DND-41 (cell line): ENCODE data around the gene KRTAP10-7.
"Not testable (repeated sequence)": the region's sequence is repeated elsewhere in the genome, so short reads cannot be mapped to it uniquely, and the experiment has no call there.

Source experiments
- ATAC-seq: fragments of 200-7000 bp; cut with Tn5 transposase; 3 replicates; pipeline ENCODE4 v1.9.1; 2021; ENCODE audit warnings: low read depth; ENCODE audit not compliant: insufficient read depth
- DNase-seq: peaks from one replicate; pipeline ENCODE4 v3.0.0-alpha.2; 2020
- H2AFZ ChIP-seq: 2 replicates; pipeline ENCODE4 v1.6.0; 2012; ENCODE audit warnings: low read depth, low read length
- H3K27ac ChIP-seq: 2 replicates; pipeline ENCODE4 v1.5.1; 2012; ENCODE audit warnings: low read length, inconsistent platforms
- H3K27me3 ChIP-seq: fragments of 200-600 bp; sonication (generic); 2 replicates; pipeline ENCODE4 v1.6.0; 2012; ENCODE audit warnings: low read length, mild to moderate bottlenecking, inconsistent platforms; ENCODE audit not compliant: insufficient read depth, poor library complexity
- H3K36me3 ChIP-seq: 2 replicates; pipeline ENCODE4 v1.5.1; 2012; ENCODE audit warnings: low read length, inconsistent platforms; ENCODE audit not compliant: insufficient read depth
- H3K4me1 ChIP-seq: 2 replicates; pipeline ENCODE4 v1.5.1; 2012; ENCODE audit warnings: mild to moderate bottlenecking, low read length; ENCODE audit not compliant: insufficient read depth
- H3K4me2 ChIP-seq: 2 replicates; pipeline ENCODE4 v1.6.0; 2012; ENCODE audit warnings: mild to moderate bottlenecking, moderate library complexity, low read length, inconsistent platforms; ENCODE audit not compliant: insufficient read depth
- H3K4me3 ChIP-seq, 2 experiments: fragments of 200-600 bp in 1 of 2; shearing (Covaris generic) in 1 of 2; 2 replicates each; pipeline ENCODE4 v1.5.1; 2012 to 2016; ENCODE audit warnings: inconsistent platforms in 2 of 2, low read length in 2 of 2, mild to moderate bottlenecking in 2 of 2, low read depth in 1 of 2, moderate library complexity in 1 of 2
- H3K79me2 ChIP-seq: 2 replicates; pipeline ENCODE4 v1.6.0; 2012; ENCODE audit warnings: low read length, inconsistent platforms; ENCODE audit not compliant: insufficient read depth
- H3K9ac ChIP-seq: 2 replicates; pipeline ENCODE4 v1.6.0; 2012; ENCODE audit warnings: low read depth, mild to moderate bottlenecking, inconsistent platforms, low read length, moderate library complexity
- H3K9me3 ChIP-seq: 2 replicates; pipeline ENCODE4 v1.5.1; 2012; ENCODE audit warnings: low read length, moderate library complexity, mild to moderate bottlenecking, inconsistent platforms; ENCODE audit not compliant: insufficient read depth, severe bottlenecking
- H4K20me1 ChIP-seq: 2 replicates; pipeline ENCODE4 v1.6.0; 2012; ENCODE audit warnings: low read length; ENCODE audit not compliant: insufficient read depth
- EZH2 ChIP-seq: IDR thresholded peaks from 3 replicates; pipeline ENCODE4 v1.6.1; 2012; ENCODE audit warnings: borderline replicate concordance, low read depth, mild to moderate bottlenecking, moderate library complexity, low read length, inconsistent platforms; ENCODE audit not compliant: severe bottlenecking
- TF ChIP-seq, protein P1 (sequence below): IDR thresholded peaks from 2 replicates; pipeline ENCODE4 v1.5.1; 2012; ENCODE audit warnings: borderline replicate concordance, low read length, moderate library complexity, mild to moderate bottlenecking; ENCODE audit not compliant: poor library complexity, severe bottlenecking; ENCODE audit errors: extremely low read depth

Gene KRTAP10-7

DNA sequence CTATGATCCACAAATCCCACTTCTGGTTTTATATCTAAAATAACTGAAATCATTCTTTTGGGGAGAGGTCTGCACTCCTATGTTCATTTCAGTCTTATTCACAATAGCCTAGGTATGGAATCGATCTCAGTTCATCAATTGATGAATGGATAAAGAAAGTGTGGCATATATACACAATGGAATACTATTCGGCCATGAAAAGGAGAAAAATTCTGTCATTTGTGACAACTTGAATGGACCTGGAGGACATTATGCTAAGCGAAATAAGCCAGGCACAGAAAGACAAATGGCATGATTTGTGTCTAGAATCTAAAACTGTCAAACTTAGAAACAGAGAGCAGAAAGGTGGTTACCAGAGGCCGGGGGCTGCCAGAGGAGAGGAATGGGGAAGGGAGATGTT lies 6.1 kb downstream of the KRTAP10-7 start:
- H3K79me2 ChIP-seq, result no peaks in the 10 kb centered on the region
- DNase-seq (no peak), ATAC-seq (no peak)
- no peaks in the 10 kb centered on the region for H4K20me1 ChIP-seq
- H3K4me2 ChIP-seq, result no peak overlapping the region
- no peaks in the 10 kb centered on the region for H3K4me1 ChIP-seq
- peaks cover 6% of the 10 kb centered on the region for H3K9me3 ChIP-seq
- H3K36me3 ChIP-seq, result no peaks in the 10 kb centered on the region
- H3K4me3 ChIP-seq, result no peak overlapping the region
- no peak for TF ChIP-seq EZH2
- TF ChIP-seq, protein P1, sequence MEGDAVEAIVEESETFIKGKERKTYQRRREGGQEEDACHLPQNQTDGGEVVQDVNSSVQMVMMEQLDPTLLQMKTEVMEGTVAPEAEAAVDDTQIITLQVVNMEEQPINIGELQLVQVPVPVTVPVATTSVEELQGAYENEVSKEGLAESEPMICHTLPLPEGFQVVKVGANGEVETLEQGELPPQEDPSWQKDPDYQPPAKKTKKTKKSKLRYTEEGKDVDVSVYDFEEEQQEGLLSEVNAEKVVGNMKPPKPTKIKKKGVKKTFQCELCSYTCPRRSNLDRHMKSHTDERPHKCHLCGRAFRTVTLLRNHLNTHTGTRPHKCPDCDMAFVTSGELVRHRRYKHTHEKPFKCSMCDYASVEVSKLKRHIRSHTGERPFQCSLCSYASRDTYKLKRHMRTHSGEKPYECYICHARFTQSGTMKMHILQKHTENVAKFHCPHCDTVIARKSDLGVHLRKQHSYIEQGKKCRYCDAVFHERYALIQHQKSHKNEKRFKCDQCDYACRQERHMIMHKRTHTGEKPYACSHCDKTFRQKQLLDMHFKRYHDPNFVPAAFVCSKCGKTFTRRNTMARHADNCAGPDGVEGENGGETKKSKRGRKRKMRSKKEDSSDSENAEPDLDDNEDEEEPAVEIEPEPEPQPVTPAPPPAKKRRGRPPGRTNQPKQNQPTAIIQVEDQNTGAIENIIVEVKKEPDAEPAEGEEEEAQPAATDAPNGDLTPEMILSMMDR, result no peak
- no peak overlapping the region for H3K27ac ChIP-seq
- no peaks in the 10 kb centered on the region for H3K27me3 ChIP-seq
- H3K9ac ChIP-seq, result no peak overlapping the region
- H2AFZ ChIP-seq, result no peak overlapping the region

DNA sequence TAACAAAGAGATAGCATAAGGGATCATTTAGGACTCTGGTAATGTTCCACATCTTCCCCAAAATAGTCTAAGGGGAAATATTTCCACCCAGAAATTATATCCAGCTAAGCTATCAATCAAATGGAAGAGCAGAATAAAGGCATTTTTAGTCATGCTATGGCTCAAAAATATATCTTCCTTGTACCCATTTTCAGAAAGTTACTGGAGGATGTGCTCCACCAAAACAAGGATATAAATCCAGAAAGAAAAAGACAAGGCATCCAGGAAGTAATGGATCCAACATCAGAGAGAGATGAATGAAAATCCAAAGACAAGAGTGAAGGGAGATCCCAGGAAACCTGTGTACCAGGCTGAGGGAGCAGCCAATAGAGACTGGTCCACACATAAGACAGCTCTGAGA lies 8.8 kb downstream of the KRTAP10-7 start:
- no peak overlapping the region for H3K4me3 ChIP-seq

DNA sequence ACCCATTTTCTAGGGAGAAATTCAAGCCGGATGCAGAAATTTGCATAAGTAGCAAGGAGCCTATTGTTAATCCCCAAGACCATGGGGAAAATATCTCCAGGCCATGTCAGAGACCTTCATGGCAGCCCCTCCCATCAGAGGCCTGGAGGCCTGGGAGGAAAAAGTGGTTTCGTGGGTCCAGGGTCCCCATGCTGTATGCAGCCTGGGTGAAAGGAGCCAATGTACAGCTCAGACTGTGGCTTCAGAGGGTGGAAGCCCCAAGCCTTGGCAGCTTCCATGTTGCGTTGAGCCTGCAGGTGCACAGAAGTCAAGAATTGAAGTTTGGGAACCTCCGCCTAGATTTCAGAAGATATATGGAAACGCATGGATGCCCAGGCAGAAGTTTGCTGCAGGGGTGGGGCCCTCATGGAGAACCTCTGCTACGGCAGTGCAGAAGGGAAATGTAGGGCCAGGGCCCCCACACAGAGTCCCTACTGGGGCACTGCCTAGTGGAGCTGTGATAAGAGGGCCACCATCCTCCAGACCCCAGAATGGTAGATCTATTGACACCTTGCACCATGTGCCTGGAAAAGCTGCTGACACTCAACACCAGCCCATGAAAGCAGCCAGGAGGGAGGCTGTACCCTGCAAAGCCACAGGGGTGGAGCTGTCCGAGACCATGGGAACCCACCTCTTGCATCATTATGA lies 9.9 kb downstream of the KRTAP10-7 start:
- not testable (repeated sequence) for DNase-seq, ATAC-seq, H3K4me3 ChIP-seq, H2AFZ ChIP-seq, H4K20me1 ChIP-seq, H3K79me2 ChIP-seq, H3K9ac ChIP-seq, H3K4me2 ChIP-seq, H3K27me3 ChIP-seq, H3K4me1 ChIP-seq, H3K36me3 ChIP-seq, H3K27ac ChIP-seq
- H3K9me3 ChIP-seq, result peaks cover 19% of the 10 kb centered on the region

More for the DNA sequence above, 8.8 kb downstream of the KRTAP10-7 start:
- TF ChIP-seq EZH2, result no peak
- TF ChIP-seq, protein P1, result no peak
- Histone ChIP-seq H3K79me2 (no peaks in the 10 kb centered on the region), H3K4me1 (no peaks in the 10 kb centered on the region), H4K20me1 (no peaks in the 10 kb centered on the region), H3K4me2 (no peak overlapping the region), H3K9ac (no peak overlapping the region), H2AFZ (no peak overlapping the region), H3K27ac (no peak overlapping the region), H3K27me3 (no peaks in the 10 kb centered on the region), H3K9me3 (peaks cover 18% of the 10 kb centered on the region), H3K36me3 (no peaks in the 10 kb centered on the region)
- ATAC-seq (no peak), DNase-seq (no peak)

DNA sequence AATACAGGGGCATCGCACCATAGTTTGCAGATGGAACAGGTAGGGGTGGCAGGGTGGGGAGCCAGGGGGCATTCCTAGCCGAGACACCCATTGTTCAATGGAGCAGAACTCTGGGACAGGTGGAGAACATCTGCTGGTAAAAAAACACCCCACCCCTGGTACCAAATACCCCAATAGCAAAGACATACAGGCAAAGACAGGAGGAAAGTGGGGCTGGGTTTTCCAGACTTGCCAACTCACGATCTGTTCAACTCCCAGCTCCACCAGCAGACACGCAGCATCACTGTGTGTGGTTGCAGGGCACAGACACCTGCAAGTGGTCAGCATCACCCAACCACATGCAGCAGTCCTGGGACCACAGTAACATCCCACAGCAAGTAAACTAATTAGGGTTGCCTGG lies 11.2 kb downstream of the KRTAP10-7 start:
- H3K9me3 ChIP-seq, result peaks cover 21% of the 10 kb centered on the region
- H3K4me3 ChIP-seq, result no peak overlapping the region
- H3K79me2 ChIP-seq, result no peaks in the 10 kb centered on the region
- no peak overlapping the region for H2AFZ ChIP-seq
- H3K36me3 ChIP-seq, result no peaks in the 10 kb centered on the region
- no peak for ATAC-seq
- no peak for DNase-seq
- H3K4me2 ChIP-seq, result no peak overlapping the region
- no peaks in the 10 kb centered on the region for H3K27me3 ChIP-seq
- H3K27ac ChIP-seq, result no peak overlapping the region
- H4K20me1 ChIP-seq, result no peaks in the 10 kb centered on the region
- H3K4me1 ChIP-seq, result no peaks in the 10 kb centered on the region
- TF ChIP-seq EZH2, result no peak
- TF ChIP-seq, protein P1, result no peak
- no peak overlapping the region for H3K9ac ChIP-seq
